NCI-H524 treated with DMSO at 0.1 percent for 48 hours (cell line): ENCODE measurements around the gene ZNF107.

Experiments
- DNase-seq: peaks from one replicate; lab custom pipeline; 2025; lab: John Stamatoyannopoulos, UW

Gene ZNF107

DNA sequence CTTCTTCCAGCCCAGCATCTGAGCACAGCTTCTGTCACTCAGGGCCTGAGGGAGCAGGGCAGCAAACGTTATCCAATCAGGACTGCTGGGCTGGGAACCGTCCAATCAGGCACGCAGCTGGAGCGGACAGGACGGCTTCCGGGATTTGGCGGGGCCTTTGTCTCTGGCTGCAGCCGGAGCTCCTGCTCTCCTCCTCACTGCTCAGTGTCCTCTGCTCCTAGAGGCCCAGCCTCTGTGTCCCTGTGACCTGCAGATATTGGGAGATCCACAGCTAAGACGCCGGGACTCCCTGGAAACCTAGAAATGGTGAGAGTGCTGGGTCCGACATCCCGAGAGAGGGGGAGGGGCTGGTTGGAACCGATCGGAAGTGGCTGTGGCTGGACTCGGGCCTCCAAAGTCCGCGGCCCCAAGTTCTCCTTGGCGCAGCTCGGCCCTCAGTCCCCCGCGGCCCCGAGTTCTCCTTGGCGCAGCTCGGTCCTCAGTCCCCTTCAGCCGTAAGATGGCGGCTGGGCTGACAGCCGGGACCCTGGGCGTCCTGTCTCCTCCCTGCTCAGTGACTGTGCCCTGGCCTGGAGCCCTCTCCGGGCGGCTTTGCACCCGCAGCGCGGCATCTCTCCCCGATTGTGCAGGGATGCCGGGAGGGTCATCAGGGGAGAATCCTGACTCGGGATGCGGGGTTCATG is at the start of gene ZNF107:
TSS of gene ZNF107 (plus strand) at position 154 of the 683 bp plus-strand sequence. CDS start at position 304, 150 bp downstream.
- DNase-seq = peak; percentile 53

DNA sequence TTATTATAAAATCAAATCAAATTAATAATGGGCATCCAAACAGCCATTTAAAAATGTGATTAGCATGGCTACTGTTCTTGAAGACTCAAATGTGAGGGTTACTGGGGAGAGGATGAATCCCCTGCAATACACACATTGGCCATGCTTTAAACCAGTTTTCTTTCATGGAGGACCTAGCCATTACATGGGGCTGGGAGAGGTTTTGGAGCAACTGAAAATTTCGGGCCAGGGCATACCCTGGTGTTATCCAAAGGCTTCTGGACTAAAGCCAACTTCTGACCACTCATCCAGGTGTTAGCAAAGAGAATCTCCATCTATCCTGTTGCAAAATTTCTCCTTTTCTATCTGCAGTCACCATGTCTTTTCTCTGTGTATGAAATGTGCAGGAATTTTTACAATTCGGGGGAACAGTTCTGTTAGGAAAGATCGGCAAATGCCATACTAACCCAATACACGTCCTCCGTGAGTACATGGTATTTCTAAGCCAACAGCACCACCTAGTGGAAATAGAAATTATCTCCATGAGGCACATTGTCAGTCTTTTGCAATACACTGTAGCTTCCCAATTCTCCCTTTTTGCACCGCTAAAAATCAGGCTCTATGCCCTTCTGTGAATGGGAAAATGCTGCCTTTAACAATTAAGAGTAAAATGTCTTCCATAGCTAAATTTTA is 47.0 kb upstream of the ZNF107 start:
- DNase-seq = no peak

DNA sequence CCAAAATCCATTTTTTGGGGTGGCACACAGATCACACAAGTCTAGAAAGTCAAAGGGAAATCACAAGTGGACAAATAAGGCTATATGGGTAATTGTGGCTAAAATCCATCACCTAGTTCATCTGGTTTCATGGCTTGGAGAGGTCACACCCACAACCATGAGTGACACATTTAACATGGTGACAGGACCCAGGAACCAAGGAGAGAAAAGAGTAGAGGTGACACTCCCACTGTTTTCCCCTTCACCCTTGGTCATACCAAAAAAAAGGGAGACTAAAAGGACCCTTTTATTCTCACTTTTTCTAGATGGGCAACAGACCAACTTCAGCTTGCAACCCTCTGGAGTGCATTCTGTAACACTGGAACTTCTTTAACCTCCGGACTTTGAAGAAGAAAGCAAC is 46.2 kb upstream of the ZNF107 start:
- DNase-seq = no peak

DNA sequence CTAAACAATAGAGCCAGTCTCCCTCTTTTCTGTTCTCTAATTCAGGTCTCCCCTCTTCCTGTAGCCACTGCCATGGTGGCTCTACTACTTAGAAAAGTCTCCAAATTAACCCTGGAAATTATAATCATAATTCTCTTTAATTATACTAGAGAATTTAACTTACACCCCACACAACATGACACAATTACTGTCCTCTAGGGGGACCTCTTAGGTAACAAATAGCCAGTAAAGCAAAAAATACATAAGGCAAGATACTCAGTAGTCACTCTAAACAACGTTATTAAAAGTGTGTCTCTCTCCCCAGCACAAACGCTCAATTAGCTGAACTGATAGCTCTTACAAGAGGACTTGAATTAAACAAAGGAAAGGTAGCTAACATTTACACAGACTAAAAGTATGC is 44.3 kb upstream of the ZNF107 start:
- DNase-seq = no peak

DNA sequence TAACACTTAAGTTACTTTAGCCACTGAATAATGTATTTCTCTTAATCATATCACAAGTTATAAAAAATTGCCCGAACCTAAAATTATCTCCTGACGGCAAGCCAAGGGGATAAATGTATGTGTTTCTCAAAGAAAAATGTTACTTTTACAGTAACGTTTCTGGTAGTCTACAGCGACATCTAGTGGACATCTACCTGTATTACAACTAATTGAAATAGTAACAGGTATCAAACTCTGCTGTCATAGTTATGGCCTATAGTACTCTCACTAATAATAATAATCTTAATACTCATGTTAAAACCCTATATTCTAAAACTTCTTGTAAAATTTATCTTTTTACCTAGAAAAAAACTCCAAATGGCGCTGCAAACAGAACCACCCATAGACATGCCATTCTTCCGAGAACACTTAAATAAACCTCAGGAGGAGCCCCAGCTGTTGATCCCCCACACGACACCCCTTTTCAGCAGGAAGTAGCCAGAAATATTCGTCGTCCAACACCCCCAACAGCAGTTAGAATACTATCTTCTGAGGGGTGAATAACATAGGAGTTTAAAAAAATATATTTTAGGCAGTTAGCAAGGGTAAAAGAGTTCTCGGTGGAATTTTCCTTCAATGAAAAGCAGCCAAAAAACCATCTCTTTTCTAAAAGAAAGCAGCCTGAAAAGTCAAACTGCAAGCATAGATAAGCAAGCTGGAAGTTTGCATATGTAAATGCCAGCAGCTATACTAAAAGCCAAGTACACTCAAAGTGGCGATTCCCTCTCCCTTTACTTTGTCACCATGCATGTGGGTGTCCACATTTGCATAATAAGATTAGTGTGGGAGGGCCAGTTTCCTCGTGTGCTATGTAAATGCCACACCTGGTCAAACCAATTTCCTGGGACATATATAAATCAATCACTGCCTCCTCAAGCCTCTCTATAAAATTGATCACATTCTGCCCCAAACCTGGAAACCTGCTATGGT is 40.5 kb upstream of the ZNF107 start:
- no peak for DNase-seq

DNA sequence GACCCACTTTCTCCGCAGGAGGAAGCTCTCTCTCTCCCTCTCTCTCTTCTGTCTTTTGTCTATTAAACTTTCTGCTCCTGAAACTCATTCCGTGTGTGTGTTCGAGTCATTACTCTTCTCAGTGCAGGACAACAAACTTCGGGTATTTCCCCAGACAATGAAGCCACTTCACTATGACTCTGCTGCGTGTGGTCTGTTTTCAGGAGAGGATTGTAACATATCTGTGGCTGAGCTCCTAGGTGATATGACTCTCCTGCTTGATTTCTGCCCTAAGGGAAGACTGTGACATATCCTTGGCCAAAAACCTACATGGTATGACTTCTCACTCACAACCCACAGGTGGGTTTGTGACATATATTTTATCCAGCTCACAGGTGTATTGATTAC is 39.9 kb upstream of the ZNF107 start:
- DNase-seq = no peak

DNA sequence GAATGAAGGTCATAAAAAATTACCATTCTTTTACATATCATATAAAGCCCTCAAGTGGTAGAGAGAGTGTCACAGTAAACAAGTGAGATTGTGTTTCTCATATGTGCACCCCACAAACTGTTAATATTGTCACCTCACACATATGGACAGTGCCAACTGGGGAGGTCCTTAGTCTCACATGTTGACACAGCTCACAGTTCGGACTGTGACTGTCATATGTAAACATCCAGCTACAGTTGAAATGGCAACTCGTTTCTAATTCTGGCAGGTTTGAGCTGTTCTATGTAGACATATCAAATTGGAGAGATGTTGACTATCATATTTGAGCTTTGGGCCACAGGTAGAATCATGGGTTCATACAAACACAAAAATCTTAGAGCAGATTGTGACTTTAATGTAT is 39.4 kb upstream of the ZNF107 start:
- DNase-seq = no peak

DNA sequence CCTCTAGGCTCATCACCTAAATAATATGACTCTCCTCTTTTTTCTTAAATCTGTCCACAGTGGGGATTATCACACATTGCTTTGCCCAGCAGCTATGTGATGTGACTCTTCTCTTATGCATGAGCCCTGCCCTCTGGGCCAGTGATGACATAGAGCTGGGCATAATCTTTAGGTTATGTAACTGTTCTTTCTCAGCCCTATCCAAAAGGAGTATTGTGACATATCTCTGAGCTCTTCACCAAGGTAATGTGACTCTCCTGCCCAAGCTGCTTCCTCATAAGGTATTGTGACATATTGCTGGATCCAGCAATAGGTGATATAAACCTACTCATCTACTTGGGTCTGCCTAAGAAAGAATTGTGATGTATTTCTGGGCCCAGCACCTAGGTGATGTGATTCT is 37.7 kb upstream of the ZNF107 start:
- no peak for DNase-seq

DNA sequence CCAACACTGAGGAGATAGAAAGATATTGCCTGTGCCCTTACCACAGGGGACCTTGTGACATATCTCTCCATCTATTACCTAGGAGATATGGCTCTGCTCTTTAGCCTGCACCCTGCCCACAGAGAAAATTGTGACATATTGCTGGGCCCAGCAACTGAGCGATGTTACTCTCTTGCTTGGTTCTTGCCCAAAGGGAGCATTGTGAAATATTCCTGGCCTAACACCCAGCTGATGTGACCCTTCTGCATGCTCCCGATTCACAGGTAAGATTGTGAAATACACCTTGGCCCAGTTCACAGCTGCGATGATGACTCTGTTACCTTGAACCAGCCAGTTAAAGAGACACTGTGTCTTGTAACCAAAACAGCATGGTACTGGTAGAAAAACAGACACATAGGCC is 37.2 kb upstream of the ZNF107 start:
- no peak for DNase-seq

DNA sequence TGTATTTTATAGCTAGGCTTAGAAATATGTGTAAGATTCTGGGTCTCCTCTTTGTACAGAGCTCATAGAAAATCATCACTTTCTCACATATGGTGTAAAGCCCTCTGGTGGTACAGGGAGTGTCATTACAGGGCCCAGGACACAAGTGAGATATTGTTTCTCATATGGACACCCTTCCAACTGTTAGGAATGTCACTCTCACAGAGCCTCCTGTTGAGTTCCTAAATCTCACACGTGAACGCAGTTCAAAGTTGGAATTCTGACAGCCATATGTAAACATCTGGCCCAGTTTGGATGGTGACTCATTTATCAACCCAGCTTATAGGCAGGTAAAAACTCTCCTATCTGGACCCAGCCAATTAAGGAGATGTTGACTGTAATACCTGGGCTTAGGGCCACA is 35.4 kb upstream of the ZNF107 start:
- DNase-seq = no peak

DNA sequence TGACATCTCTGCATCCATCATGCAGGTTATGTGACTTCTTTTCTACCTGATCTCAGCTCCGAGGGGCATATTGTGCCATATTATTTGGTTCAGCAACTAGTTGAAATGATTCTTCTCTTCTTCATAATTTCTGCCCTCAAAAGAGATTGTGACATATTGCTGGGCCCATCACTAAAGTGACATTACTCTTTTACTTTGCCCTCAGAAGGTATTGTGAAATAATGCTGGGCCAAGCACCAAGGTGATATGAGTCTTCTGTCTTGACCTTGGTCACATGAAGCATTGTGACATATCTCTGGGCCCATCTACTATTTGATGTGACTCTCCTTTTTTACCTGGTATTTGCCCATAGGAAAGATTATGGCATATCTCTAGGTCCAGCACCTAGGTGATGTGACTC is 33.9 kb upstream of the ZNF107 start:
- no peak for DNase-seq

DNA sequence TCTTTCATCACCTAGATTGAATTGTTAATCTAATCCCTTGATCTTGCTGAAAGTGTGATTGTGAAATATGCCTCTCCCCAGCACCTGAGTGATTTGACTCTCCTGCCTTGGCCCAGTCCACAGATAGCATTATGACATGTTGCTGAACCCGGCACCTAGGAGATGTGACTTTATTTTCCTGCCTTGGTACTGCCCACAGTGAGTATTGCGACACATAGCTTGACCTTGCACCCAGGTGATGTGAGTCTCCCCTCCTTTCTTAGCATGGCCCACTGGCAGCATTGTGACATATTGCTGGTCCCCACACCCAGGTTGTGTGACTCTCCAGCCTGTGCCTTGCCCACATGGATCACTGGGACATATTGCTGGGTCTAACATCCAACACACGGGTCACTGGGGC is 32.5 kb upstream of the ZNF107 start:
- no peak for DNase-seq

DNA sequence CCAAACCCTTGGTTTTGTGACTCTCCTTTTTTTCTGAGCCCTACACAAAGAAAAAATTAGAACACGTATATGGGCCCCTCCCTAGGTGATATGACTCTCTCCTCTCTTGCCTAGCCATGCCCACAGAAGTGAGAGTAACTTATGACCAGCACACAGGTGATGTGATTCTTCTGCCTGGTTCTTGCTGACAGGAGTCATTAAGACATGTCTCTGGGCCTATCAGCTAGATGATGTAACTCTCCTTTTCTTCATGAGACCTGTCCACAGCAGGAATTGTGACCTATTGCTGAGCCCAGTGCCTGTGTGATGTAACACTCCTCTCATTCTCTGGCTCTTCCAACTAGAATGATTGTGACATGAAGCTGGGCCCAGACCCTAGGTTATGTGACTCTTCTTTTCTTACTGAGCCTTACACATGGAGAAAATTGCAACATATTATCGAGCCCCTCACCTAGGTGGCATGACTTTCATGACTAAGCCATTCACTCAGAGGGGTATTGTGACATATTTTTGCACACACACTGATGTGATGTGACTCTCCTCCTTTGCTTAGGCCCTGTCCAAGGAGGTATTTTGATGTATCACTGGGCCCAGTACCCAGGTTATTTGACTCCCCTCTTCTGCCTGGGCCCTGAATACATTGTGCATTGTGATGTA is 31.4 kb upstream of the ZNF107 start:
- DNase-seq = no peak

DNA sequence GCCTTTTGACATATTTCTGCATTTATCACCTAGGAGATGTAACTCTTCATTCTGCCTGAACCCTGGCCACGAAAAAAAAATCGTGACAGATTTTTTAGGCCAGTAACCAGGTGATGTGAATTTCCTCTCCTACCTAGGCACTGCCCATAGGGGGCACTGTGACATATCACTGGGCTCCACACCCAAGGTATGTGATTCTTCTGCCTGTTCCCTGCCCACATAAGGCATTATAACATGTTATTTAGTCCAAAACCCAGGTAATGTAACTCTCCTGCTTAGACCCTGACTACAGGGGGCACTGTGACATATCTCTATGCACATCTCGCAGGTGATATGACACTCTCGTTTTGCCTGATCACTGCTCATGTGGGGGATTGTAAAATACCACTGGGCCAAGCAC is 29.5 kb upstream of the ZNF107 start:
- no peak for DNase-seq

DNA sequence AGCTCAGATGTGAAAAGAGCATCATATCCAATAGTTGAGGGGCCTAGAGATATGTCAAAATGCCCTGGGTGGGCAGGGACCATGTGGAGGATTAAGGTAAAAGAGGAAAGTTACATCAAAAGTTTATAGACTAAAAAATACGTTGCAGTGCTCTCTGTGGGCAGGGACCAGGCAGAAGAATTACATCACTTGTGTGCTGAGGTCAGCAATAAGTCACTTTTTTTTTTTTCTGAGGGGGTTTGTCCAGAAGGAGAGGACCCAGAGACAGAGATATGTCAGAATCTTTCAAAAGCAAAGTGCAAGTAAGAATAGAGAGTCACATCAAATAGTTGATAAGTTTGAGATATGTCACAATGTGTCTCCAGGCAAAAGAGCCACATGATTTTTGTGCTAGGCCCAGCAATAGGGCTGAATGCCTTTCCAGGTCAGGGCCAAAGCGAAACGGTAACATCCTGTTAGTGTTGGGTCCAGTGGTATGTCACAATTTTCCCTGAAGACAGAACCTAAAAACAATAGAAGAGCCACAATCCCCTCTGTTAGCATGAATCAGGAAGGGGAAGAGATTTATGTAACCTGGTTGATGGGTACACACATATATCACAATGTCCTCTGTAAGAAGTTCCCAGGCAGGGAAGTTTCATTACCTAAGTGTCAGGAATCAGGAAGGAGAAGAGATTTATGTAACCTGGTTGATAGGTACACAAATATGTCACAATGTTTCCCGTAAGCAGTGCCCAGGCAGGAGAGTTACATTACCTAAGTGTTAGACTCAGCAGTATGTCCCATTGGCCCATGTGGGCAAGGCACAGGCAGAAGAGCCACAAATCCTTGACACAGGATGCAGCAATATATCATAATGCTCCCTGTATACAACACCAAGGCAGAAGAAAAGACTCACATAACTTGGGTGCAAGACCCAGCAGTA is 28.1 kb upstream of the ZNF107 start:
- no peak for DNase-seq

DNA sequence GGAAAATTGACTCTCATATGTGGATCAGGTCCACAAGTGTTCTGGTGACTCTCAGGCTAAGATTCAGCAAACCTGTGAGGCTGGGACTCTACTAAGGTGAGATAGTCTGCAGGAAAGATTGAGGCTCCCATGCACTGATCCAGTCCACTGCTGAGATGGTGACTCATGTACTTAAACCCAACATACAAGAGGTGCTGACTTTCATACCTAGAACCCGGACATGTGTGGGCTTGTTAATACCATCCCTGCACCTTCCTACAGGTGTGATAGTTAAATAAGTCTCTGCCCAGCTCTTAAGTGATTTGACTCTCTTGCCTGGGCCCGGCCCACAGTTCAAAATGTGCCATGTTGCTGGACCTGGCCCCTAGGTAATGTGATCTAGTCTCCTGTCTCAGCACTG is 27.1 kb upstream of the ZNF107 start:
- no peak for DNase-seq

DNA sequence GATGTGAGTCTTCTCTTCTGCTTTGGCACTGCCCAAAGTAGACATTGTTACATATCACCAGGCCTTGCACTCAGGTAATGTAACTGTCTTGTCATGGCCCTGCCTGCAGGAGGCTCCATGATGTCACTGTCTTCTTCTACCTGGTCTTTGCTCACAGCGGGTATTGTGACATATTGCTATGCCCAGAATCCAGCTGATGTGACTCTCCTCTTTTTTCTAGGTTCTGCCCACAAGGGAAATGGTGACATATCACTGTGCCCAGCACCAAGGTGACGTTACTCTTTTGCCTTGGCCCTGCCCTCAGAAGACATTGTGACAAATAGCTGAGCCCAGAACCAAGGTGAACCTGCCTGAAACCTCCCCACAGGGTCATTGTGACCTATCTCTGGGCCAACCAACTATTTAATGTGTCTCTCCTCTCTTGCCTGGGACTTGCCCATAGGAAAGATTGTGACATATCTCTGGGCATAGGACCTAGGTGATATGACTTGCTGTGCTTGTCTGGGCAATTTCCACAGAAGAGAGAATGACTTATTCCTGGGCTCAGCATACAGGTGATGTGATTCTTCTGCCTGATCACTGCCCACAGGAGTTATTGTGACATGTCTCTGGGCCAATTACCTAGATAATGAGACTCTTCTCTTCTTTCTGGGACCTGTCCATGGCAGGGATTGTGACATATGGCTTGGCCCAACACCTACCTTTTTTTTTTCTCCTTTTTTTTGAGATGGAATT is 26.5 kb upstream of the ZNF107 start:
- DNase-seq = no peak

DNA sequence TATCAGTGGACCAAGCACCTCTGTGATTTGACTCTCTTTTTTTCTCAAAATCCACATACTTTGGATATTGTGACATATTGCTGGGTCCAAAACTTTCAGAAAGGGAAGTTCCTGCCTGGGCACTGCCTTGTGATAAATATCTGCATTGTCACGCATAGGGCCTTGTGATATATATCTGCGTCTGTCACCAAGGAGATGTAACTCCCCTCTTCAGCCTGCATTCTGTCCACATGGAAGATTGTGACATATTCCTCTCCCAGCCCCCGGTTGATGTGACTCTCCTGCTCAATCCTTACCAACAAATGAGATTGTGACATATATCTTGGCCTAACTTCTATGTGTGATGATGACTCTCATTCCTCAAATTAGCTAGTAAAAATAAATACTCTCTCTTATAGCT is 25.4 kb upstream of the ZNF107 start:
- DNase-seq = no peak

DNA sequence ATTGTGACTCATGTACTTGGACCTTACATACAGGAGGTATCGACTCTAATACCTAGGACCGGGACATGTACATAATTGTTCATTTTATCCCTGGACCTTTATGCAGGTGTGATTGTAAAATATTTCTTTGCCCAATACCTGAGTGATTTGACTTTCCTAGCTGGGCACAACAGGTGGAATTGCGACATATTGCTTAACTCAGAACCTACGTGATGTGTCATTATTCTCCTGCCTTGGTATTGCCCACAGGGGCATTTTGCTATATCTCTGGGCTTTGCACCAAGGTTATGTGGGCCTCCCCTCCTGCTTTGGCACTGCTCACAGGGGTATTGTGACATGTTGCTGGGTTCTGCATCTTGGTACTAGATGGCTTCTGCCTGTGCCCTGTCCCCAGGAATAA is 23.9 kb upstream of the ZNF107 start:
- DNase-seq = no peak

DNA sequence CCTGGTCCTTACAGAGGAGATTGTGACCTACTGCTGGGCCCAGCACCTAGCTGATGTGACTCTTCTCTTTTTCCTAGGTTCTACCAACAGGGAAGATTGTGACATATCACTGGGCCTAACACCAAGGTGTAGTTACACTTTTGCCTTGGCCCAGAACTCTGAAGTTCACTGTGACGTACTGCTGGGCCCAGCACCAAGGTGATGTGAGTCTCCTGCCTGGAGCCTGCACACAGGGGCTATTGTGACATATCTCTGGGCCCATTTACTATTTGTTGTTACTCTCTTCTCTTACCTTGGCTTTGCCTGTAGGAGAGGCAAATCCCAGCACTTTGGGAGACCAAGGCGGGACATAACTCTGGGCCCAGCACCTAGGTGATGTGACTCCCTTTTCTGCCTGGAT is 23.1 kb upstream of the ZNF107 start:
- DNase-seq = no peak

DNA sequence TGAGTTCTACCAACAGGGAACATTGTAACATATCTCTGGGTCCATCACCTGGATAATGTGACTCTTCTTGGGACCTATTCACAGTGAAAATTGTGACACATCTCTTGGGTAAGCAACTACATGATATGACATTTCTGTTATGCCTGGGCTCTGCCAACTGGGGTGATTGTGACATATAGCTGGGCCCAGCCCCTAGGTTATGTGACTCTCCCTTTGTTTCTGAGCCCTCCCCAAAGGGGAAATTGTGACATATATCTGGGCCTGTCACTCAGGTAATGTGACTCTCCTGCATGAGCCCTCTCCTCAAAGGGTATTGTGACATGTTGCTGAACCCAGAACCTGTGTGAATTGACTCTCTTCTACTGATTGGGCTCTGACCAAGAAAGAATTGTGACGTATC is 22.4 kb upstream of the ZNF107 start:
- DNase-seq = no peak
